NCI-H69 (cell line): ENCODE measurements around the gene C9orf78.
"Not testable (repeated sequence)": the region's sequence is repeated elsewhere in the genome, so short reads cannot be mapped to it uniquely, and the experiment has no call there.

Source experiments
- DNase-seq: peaks from one replicate; lab custom pipeline; 2025; lab: John Stamatoyannopoulos, UW

C9orf78 gene

GRCh38 chr9:129811967-129812363 is 23.1 kb downstream of the C9orf78 start:
- DNase-seq = no peak

DNA sequence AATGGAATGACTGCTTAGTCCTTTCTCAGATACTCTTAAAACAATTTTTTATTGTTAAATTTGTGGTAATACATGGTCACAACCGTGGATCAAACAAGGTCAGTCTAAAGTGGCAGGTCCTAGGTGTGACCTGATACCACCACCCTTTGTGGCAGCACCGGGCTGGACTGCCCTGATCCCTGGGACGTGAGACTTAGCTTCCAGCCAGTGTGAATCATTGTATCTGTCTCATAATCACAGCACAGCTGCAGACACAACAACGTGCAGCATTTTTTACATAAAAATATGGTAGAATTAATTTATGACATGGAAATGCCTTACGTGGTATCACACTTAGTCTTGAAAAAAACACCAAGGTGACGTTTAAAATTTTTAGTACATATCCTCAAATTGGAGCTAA is 24.3 kb downstream of the C9orf78 start:
- no peak for DNase-seq

GRCh38 chr9:129810116-129810515 is 25.0 kb downstream of the C9orf78 start:
- no peak for DNase-seq

DNA sequence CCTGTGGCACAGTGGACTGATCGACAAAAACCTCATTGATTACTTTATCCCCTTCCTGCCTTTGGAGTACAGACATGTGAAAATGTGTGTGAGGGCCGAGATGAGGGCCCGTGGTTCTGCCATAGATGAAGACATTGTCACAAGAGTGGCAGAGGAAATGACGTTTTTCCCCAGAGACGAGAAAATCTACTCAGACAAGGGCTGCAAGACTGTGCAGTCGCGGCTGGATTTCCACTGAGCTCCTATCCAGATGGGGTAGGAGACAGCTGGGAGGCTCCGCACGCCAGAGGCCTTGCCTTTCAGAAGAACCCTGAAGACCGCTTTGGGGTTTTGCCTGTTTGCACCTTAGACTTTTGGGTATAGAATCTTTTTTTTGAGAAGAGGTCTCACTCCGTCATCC is 25.7 kb downstream of the C9orf78 start:
- DNase-seq = no peak

GRCh38 chr9:129806061-129806460 is 29.0 kb downstream of the C9orf78 start:
- no peak for DNase-seq

GRCh38 chr9:129803676-129804060 is 31.4 kb downstream of the C9orf78 start:
- peak; percentile 55 for DNase-seq

GRCh38 chr9:129802833-129803675 is 32.0 kb downstream of the C9orf78 start, which contains the start of gene TOR1B:
TSS of gene TOR1B (plus strand) at chr9:129803184. CDS start at chr9:129803213, 29 bp downstream.
- peak; percentile 98 for DNase-seq

DNA sequence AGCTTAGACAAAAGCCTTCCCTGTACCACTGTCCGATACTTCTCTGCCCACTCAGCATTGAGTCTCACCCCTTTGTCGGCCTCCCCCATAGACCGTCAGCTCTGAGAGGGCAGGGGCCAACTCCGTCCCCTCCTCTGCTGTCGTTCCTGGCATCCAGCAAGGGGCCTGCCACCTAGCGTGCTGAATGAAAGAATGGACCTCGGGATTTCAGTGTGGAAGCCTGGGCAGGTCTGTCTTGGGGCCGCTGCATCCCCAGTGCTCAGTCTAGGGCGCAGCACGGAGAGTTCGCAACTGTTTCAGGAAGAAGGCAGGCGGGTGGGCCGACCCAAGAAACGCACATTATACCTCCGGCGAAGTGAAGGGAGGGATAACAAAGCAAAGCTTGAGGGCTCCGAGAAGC is 33.6 kb downstream of the C9orf78 start:
- no peak for DNase-seq

- no peak for DNase-seq
Observed at GRCh38 chr9:129798973-129799372, 36.1 kb downstream of the C9orf78 start.

GRCh38 chr9:129796029-129796428 is 39.0 kb downstream of the C9orf78 start:
- DNase-seq = not testable (repeated sequence)

DNA sequence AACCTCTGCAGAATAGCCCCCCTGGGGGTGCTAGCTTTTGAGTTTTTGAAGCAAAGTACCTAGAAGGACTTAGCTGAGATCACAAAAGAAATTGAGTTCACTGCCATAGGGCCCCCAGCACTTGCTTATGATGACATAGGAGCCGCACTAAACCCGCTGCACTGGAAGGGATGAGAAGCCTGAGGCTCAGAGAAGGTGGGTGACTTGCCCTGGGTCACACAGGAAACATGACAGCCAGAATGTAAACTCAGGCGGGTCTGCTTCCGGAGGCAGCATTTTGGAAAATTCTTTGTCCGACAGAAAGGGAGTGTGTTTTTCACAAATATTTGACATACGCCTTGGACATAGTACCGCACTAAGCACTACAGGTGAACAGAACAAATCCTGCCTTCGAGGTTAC is 40.5 kb downstream of the C9orf78 start:
- DNase-seq = no peak

- DNase-seq = no peak
Observed at GRCh38 chr9:129786481-129786880, 48.6 kb downstream of the C9orf78 start.

GRCh38 chr9:129785866-129786265 is 49.2 kb downstream of the C9orf78 start:
- DNase-seq = no peak

- not testable (repeated sequence) for DNase-seq
Observed at GRCh38 chr9:129784970-129785369, 50.1 kb downstream of the C9orf78 start.

GRCh38 chr9:129783516-129784361 is 51.3 kb downstream of the C9orf78 start:
- DNase-seq = peak; percentile 76

- DNase-seq = no peak
Observed at GRCh38 chr9:129781981-129782380, 53.1 kb downstream of the C9orf78 start.

- no peak for DNase-seq
Observed at GRCh38 chr9:129781131-129781530, 53.9 kb downstream of the C9orf78 start.

DNA sequence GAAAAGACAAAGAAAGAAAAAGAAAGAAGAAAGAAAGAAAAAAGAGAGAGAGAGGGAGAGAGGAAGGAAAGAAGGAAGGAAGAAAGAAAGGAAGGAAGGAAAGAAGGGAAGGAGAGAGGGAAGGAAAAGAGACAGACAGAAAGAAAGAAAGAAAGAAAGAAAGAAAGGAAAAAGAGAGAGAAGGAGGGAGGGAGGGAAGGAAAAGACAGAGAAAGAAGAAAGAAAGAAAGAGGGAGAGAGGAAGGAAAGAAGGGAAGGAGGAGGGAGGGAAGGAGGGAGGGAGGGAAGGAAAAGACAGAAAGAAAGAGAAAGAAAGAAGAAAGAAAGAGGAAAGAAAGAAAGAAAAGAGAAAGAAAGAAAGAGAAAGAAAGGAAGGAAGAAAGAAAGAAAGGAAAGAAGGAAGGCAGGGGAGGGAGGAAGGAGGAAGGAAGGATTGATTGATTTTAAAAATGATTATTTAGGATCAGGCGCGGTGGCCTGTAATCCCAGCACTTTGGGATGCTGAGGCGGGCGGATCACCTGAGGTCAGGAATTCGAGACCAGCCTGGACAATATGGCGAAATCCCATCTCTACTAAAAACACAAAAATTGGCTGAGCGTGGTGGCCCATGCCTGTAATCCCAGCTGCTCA is 55.4 kb downstream of the C9orf78 start:
- DNase-seq = no peak

GRCh38 chr9:129778469-129778868 is 56.6 kb downstream of the C9orf78 start:
- no peak for DNase-seq

DNA sequence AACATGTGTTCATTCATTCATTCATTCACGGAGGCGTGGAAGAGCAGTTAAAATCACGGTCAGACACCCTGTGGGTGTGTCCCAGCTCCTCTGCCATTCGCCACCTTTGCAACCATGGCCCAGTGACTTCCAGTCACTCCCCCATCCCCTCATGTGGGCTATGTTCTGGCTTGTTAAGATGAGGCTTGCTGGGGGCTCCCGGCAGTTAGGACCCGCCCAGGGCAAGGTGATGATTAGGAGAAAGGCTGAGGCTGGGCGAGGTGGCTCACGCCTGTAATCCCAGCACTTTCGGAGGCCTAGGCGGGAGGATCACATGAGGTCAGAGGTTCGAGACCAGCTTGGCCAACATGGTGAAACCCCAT is 57.3 kb downstream of the C9orf78 start:
- no peak for DNase-seq
